Adipocyte (in vitro differentiated cells): ENCODE data around the gene FIBP.

Source experiments
- DNase-seq: peaks from one replicate; pipeline ENCODE4 v3.0.0-alpha.2; 2015; ENCODE audit warnings: low read depth
- H3K27me3 ChIP-seq: replicated peaks from 2 replicates; pipeline ENCODE4 v1.7.0; 2013; ENCODE audit warnings: mild to moderate bottlenecking, low read length, moderate library complexity; ENCODE audit not compliant: control insufficient read depth, insufficient read depth
- H3K36me3 ChIP-seq: 2 replicates; pipeline ENCODE4 v1.7.0; 2013; ENCODE audit warnings: low read length, mild to moderate bottlenecking, moderate library complexity; ENCODE audit not compliant: control insufficient read depth, insufficient read depth, severe bottlenecking
- H3K4me1 ChIP-seq: 2 replicates; pipeline ENCODE4 v1.7.0; 2013; ENCODE audit warnings: mild to moderate bottlenecking, low read length, moderate library complexity; ENCODE audit not compliant: control insufficient read depth, insufficient read depth
- H3K4me3 ChIP-seq: 2 replicates; pipeline ENCODE4 v1.7.0; 2013; ENCODE audit warnings: mild to moderate bottlenecking, low read length, moderate library complexity
- H3K9ac ChIP-seq: 2 replicates; pipeline ENCODE4 v1.7.0; 2013; ENCODE audit warnings: mild to moderate bottlenecking, low read length, moderate library complexity
- H3K9me3 ChIP-seq: 2 replicates; pipeline ENCODE4 v1.7.0; 2013; ENCODE audit warnings: mild to moderate bottlenecking, low read length, moderate library complexity; ENCODE audit not compliant: control insufficient read depth

FIBP gene

GRCh38 chr11:65859812-65860277 lies 28.4 kb downstream of the FIBP start:
- H3K36me3 ChIP-seq: peaks cover 45% of the 10 kb centered on the region

DNA sequence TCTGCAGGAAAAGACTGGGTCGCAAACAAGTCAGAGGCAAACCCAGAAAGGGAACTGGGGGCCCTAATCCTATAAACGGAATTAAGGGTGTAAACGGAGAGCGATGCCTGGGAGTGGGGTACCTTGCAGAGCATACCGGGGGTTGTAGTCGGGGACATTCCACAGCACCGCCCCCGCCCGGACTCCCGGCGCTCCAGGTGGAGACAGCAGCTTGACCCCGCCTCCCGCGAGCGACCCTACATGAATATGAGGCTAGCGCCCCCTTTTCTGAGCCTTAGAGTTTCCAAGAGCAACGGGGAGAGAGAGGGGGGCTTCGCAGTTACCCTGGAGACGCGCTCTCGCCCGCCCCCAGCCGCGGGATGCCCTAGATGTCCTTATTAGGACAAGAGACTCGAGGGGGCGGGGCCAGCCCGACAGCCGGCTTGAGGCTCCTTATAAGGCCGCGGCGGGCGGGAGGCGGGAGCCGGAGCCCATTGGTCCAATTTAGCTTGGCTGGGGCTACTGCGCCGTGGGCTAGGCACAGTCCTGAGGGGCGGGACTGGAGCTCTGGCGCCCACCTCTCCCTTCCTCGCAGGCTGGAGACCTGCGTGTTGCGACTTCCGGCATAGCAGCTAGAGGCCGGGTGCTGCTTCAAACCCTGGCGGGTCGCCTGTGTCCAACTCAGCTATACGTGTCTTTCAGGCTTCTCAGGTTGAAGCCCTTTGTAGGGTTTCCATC lies 29.0 kb downstream of the FIBP start:
- DNase-seq: peak; percentile 99
- peaks cover 45% of the 10 kb centered on the region for H3K36me3 ChIP-seq
- peaks cover 50% of the 10 kb centered on the region for H3K4me1 ChIP-seq
- peak overlapping the region; percentile 99 for H3K9ac ChIP-seq
- H3K4me3 ChIP-seq: peak overlapping the region; percentile 94
- H3K27me3 ChIP-seq: no peaks in the 10 kb centered on the region
- H3K9me3 ChIP-seq: no peaks in the 10 kb centered on the region

More at GRCh38 chr11:65859812-65860277, 28.4 kb downstream of the FIBP start:
- Histone ChIP-seq H3K9me3 (no peaks in the 10 kb centered on the region), H3K4me3 (peak overlapping the region; percentile 94), H3K9ac (peak overlapping the region; percentile 99), H3K4me1 (peaks cover 47% of the 10 kb centered on the region), H3K27me3 (no peaks in the 10 kb centered on the region)
- peak; percentile 49 for DNase-seq

- Histone ChIP-seq H3K4me1 (peaks cover 52% of the 10 kb centered on the region), H3K9me3 (no peaks in the 10 kb centered on the region), H3K9ac (peak overlapping the region; percentile 99), H3K36me3 (peaks cover 45% of the 10 kb centered on the region), H3K4me3 (peak overlapping the region; percentile 94), H3K27me3 (no peaks in the 10 kb centered on the region)
- DNase-seq: no peak
These were observed 29.6 kb downstream of the FIBP start for GRCh38 chr11:65858681-65859087.

DNA sequence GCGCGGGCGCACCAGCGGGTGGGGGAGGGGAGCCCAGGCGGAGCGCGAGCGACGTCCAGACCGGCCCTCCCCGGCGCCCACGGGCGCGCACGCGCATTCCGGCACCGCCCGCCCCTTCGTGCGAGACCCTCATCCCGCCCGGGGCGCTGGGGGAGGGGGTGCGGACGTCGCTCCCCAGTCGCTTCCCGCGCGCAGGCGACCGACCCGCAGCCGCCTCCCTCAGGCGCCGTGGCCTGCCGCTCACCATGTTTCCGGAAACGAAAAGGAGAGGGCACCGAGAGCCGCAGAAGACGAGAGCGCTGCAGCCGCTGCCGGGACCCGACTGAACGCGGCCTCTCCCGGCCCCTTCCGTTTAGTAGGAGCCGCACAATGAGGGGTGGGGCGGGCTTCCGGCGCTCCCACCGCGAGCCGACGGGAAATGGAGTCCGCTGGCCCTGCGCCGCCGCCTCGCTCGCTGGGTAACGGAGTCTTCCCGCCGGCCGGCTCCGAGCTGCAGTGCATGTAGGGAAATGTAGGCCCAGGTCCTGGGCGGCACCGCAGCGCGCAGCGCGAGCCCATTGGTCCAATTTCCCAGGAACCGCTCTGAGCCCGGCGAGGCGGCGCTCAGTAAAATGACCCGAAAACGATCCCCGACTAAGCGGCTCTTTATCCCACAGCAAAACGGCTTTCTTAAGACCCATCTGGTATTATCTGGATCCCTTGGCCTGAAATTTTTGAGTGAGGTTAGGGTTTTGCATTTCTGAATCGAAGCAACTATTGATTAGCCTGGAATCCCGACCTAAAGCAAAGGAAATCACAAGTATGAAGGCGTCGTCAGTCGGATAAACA lies 30.2 kb downstream of the FIBP start, which contains the start of gene CFL1:
CFL1 (minus strand) TSS at position 328 of the 828 bp plus-strand sequence; CDS start at position 247, 81 bp downstream.
- DNase-seq: peak; percentile 99
- Histone ChIP-seq H3K36me3 (peaks cover 45% of the 10 kb centered on the region), H3K27me3 (no peaks in the 10 kb centered on the region), H3K9ac (peak within 1 kb of the TSS; percentile 99), H3K9me3 (no peaks in the 10 kb centered on the region), H3K4me1 (peaks cover 50% of the 10 kb centered on the region), H3K4me3 (peak within 1 kb of the TSS; percentile 94)

DNA sequence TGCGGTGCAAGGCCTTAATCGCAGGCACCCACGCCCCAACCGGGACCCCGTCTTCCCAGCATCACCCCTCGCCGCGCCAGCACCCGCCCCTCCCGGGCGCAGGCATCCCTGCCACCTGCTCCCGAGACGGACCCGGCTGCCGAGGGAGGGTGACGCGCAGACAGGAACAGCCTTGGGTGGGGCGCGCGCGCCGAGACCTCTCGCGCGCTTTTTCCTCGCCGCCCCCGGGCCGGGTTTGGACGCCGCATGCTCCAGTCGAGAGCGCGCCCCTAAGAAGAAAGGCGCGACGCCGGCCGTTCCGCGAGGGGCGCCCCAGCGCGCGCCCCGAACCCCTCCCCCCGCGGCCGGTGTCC lies 30.8 kb downstream of the FIBP start:
- H3K9ac ChIP-seq: peak overlapping the region; percentile 96
- peaks cover 45% of the 10 kb centered on the region for H3K36me3 ChIP-seq
- H3K4me3 ChIP-seq: peak overlapping the region; percentile 94
- no peak for DNase-seq
- no peaks in the 10 kb centered on the region for H3K9me3 ChIP-seq
- H3K4me1 ChIP-seq: peaks cover 45% of the 10 kb centered on the region
- no peaks in the 10 kb centered on the region for H3K27me3 ChIP-seq

DNA sequence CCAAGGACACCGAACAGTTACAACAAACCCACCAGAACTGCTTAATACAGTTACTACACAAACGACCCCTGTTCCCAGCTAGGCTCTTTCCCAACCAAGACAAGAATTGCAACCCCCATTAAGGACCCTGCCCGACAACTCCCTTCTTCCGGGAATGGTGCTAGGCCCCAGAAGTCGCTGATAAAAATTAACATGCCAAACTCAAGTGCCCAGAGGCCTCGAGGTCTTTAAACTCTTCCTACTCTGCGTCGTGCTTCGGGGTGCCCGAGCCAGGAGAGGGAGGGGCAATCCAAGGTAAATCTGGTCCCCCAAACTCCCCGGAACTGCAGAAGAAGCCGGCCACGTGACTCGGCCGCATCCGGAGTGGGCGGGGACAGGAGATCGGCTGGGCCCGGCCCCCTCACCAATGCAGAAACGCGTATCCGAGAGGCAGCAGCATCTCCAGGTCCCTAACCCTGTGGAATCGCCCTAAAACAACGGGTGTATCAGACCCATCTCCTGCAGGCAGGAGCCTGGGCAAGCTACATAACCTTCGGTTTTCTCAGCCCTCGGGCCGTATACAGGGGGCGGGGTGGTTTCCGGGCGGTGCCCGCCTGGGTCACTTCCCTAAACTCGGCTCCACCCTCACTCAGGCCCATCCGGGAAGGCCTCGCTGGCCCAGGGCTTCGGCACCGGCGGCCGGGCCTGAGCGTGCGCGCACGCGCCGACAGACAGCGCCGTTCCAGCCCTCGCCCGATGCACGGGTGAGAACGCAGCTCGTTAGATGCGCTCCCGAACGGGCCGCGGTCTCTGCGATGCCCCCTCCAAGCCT lies 31.4 kb downstream of the FIBP start:
- peak overlapping the region; percentile 94 for H3K4me3 ChIP-seq
- peak overlapping the region; percentile 96 for H3K9ac ChIP-seq
- peaks cover 42% of the 10 kb centered on the region for H3K4me1 ChIP-seq
- peak; percentile 90 for DNase-seq
- H3K36me3 ChIP-seq: peaks cover 45% of the 10 kb centered on the region
- no peaks in the 10 kb centered on the region for H3K9me3 ChIP-seq
- no peaks in the 10 kb centered on the region for H3K27me3 ChIP-seq

- H3K36me3 ChIP-seq: peaks cover 49% of the 10 kb centered on the region
- peaks cover 33% of the 10 kb centered on the region for H3K4me1 ChIP-seq
- H3K9ac ChIP-seq: peak overlapping the region; percentile 96
- no peak for DNase-seq
- no peaks in the 10 kb centered on the region for H3K27me3 ChIP-seq
- H3K4me3 ChIP-seq: peak overlapping the region; percentile 94
- no peaks in the 10 kb centered on the region for H3K9me3 ChIP-seq
These were observed 32.3 kb downstream of the FIBP start for GRCh38 chr11:65855927-65856363.

- DNase-seq: no peak
- Histone ChIP-seq H3K4me3 (peak overlapping the region; percentile 94), H3K36me3 (peaks cover 51% of the 10 kb centered on the region), H3K9ac (peak overlapping the region; percentile 96), H3K9me3 (no peaks in the 10 kb centered on the region), H3K4me1 (peaks cover 33% of the 10 kb centered on the region), H3K27me3 (no peaks in the 10 kb centered on the region)
These were observed 33.1 kb downstream of the FIBP start for GRCh38 chr11:65854852-65855837.

DNA sequence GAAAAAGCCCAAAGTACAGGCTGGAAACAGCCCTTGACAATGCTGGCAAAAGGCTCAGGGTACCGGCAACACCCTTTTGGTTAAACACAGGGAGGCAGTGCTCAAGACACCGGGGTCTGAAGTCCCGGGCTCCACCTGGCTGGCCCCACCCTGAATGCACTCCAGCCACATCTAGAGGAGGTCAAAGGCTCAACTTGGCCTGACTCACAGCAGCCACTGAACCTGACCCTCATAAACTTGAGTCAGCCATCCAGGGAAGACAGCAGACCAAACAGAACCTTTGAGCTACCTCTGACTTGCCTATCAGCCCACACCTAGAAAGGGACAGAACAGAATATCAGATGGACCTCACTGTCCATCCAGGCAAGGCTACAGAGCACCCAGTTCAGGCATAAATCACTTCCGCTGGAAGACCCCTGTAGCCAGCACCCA lies 34.1 kb downstream of the FIBP start:
- Histone ChIP-seq H3K9ac (peak overlapping the region; percentile 59), H3K4me3 (no peak overlapping the region), H3K9me3 (no peaks in the 10 kb centered on the region), H3K4me1 (peaks cover 26% of the 10 kb centered on the region), H3K36me3 (peaks cover 51% of the 10 kb centered on the region), H3K27me3 (no peaks in the 10 kb centered on the region)
- no peak for DNase-seq
